Smooth muscle cell (in vitro differentiated cells): ENCODE results near the gene MAN2B2. TPM values are rescaled to one million over a fixed set of nuclear protein-coding genes. Genes with fewer than 3 reads are reported as not detected.
"Not testable (repeated sequence)": the region's sequence is repeated elsewhere in the genome, so short reads cannot be mapped to it uniquely, and the experiment has no call there.

Experiments used
- DNase-seq: peaks from one replicate; lab custom pipeline; 2025; ENCODE audit not compliant: unreplicated experiment; lab: John Stamatoyannopoulos, UW
- H2AFZ ChIP-seq: fragments of 200-600 bp; sonication (generic); 2 replicates; pipeline ENCODE4 v1.6.0; 2016; ENCODE audit warnings: antibody characterized with exemption, low read depth, mild to moderate bottlenecking
- H3F3A ChIP-seq: fragments of 200-600 bp; sonication (generic); 2 replicates; pipeline ENCODE4 v1.6.0; 2017; ENCODE audit warnings: antibody characterized with exemption, low read depth
- H3K27ac ChIP-seq: fragments of 200-600 bp; sonication (generic); 2 replicates; pipeline ENCODE4 v1.5.1; 2016; ENCODE audit warnings: low read depth, mild to moderate bottlenecking
- H3K27me3 ChIP-seq: fragments of 200-600 bp; sonication (generic); 2 replicates; pipeline ENCODE4 v1.6.1; 2016; ENCODE audit warnings: low read depth, mild to moderate bottlenecking
- H3K36me3 ChIP-seq: fragments of 200-600 bp; sonication (generic); 2 replicates; pipeline ENCODE4 v1.5.1; 2016; ENCODE audit warnings: low read depth
- H3K4me1 ChIP-seq: fragments of 200-600 bp; sonication (generic); 2 replicates; pipeline ENCODE4 v1.5.1; 2016; ENCODE audit warnings: low read depth
- H3K4me2 ChIP-seq: fragments of 200-600 bp; sonication (generic); 2 replicates; pipeline ENCODE4 v1.6.0; 2016; ENCODE audit warnings: mild to moderate bottlenecking
- H3K4me3 ChIP-seq: fragments of 200-600 bp; sonication (generic); 2 replicates; pipeline ENCODE4 v1.5.1; 2016; ENCODE audit warnings: mild to moderate bottlenecking
- H3K79me2 ChIP-seq: fragments of 200-600 bp; sonication (generic); 2 replicates; pipeline ENCODE4 v1.6.0; 2016; ENCODE audit warnings: low read depth, mild to moderate bottlenecking
- H3K9ac ChIP-seq: fragments of 200-600 bp; sonication (generic); 2 replicates; pipeline ENCODE4 v1.6.0; 2016; ENCODE audit warnings: low read depth
- H3K9me3 ChIP-seq: fragments of 200-600 bp; sonication (generic); replicated peaks from 2 replicates; pipeline ENCODE4 v1.5.1; 2016; ENCODE audit warnings: low read depth
- H4K20me1 ChIP-seq: fragments of 200-600 bp; sonication (generic); 2 replicates; pipeline ENCODE4 v1.6.0; 2016; ENCODE audit warnings: low read depth
- CTCF ChIP-seq: fragments of 200-600 bp; sonication (generic); IDR thresholded peaks from 2 replicates; pipeline ENCODE4 v1.5.1; 2017; ENCODE audit warnings: borderline replicate concordance, mild to moderate bottlenecking, antibody characterized with exemption; ENCODE audit not compliant: insufficient read depth, poor library complexity, severe bottlenecking
- WGBS: methylation state at CpG from one replicate; pipeline ENCODE4 v1.1.7; 2016; ENCODE audit warnings: low lambda C conversion rate; 5-methylcytosine and 5-hydroxymethylcytosine counted together
- polyA plus RNA-seq: library from polyadenylated mRNA; unstranded; fragments of >200 nt; fragmentation: Nextera tagmentation; extraction: Ambion mirVana; gene quantifications from 2 replicates; pipeline ENCODE4 v1.2.1, GENCODE V29; 2016
- total RNA-seq: library from RNA; depleted of rRNA; stranded (reverse); fragments of >200 nt; gene quantifications from 2 replicates; pipeline ENCODE4 v1.2.3, GENCODE V29; 2014

Gene MAN2B2
- total and polyA plus RNA-seq, 2 experiments from 2014 or later: 14.5 to 18.3 TPM

DNA sequence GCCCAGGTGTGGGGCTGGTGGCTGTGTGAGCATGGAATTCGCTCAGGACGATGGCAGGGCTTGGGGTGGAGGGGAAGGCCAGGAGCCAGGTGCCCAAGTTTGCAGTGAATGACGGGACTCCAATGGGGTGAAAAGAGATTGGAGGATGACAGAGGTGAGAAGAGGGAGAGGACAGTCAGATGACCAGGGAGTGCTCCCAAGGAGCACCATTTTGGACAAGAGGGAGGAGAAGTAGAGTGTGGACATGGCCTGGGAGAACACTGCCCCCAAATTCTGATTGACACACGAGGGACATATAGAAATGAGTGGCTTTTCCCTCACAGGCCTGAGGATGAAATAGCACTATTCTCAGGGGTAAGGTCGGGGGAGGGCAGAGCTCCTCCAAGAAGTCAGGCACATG lies 72.2 kb downstream of the MAN2B2 start:
- Histone ChIP-seq H3K27me3 (no peaks in the 10 kb centered on the region), H3K4me3 (no peak overlapping the region), H3F3A (peaks cover under 1% of the 10 kb centered on the region), H3K9ac (no peak overlapping the region), H3K79me2 (peaks cover 24% of the 10 kb centered on the region), H3K36me3 (no peaks in the 10 kb centered on the region), H3K27ac (no peak overlapping the region), H3K4me2 (no peak overlapping the region), H4K20me1 (peaks cover 18% of the 10 kb centered on the region), H3K9me3 (no peaks in the 10 kb centered on the region), H2AFZ (no peak overlapping the region), H3K4me1 (peaks cover 11% of the 10 kb centered on the region)
- 90% methylated on average over 5 of the region's 5 CpGs for WGBS
- no peak for DNase-seq
- no peak for TF ChIP-seq CTCF

GRCh38 chr4:6647582-6648230 lies 72.7 kb downstream of the MAN2B2 start:
- Histone ChIP-seq H3K9me3 (no peaks in the 10 kb centered on the region), H3K4me3 (no peak overlapping the region), H2AFZ (no peak overlapping the region), H3K27me3 (no peaks in the 10 kb centered on the region), H3K9ac (no peak overlapping the region), H3K79me2 (peaks cover 18% of the 10 kb centered on the region), H3K27ac (no peak overlapping the region), H3K36me3 (no peaks in the 10 kb centered on the region), H3F3A (no peaks in the 10 kb centered on the region), H3K4me1 (peaks cover 6% of the 10 kb centered on the region), H4K20me1 (peaks cover 13% of the 10 kb centered on the region), H3K4me2 (no peak overlapping the region)
- 52% methylated on average over 6 of the region's 6 CpGs for WGBS
- TF ChIP-seq CTCF: no peak
- no peak for DNase-seq

- no peaks in the 10 kb centered on the region for H4K20me1 ChIP-seq
- no peaks in the 10 kb centered on the region for H3K36me3 ChIP-seq
- H3F3A ChIP-seq: no peaks in the 10 kb centered on the region
- no peak for TF ChIP-seq CTCF
- H3K4me2 ChIP-seq: no peak overlapping the region
- peaks cover 4% of the 10 kb centered on the region for H3K79me2 ChIP-seq
- WGBS: 92% methylated on average over 8 of the region's 8 CpGs
- H3K27ac ChIP-seq: no peak overlapping the region
- H3K9me3 ChIP-seq: no peaks in the 10 kb centered on the region
- H3K9ac ChIP-seq: no peak overlapping the region
- no peak overlapping the region for H3K4me3 ChIP-seq
- no peaks in the 10 kb centered on the region for H3K4me1 ChIP-seq
- no peak for DNase-seq
- H3K27me3 ChIP-seq: no peaks in the 10 kb centered on the region
- H2AFZ ChIP-seq: no peak overlapping the region
Measured at GRCh38 chr4:6649216-6649615, 74.2 kb downstream of the MAN2B2 start.

DNA sequence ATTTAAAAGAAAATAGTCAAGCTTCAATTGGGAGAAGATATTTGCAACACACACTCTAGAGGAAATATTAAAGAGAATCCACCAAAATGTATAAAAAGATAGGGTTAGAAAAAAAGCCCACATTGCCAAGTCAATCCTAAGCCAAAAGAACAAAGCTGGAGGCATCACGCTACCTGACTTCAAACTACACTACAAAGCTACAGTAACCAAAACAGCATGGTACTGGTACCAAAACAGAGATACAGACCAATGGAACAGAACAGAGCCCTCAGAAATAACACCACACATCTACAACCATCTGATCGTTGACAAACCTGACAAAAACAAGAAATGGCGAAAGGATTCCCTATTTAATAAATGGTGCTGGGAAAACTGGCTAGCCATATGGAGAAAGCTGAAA lies 79.2 kb downstream of the MAN2B2 start:
- H3K4me2 ChIP-seq, DNase-seq, H3K27me3 ChIP-seq, H3K4me3 ChIP-seq, H4K20me1 ChIP-seq, H3K9me3 ChIP-seq, H3K27ac ChIP-seq, H3K9ac ChIP-seq, H3F3A ChIP-seq, H3K36me3 ChIP-seq, H3K79me2 ChIP-seq, H3K4me1 ChIP-seq, H2AFZ ChIP-seq: not testable (repeated sequence)
- WGBS: 96% methylated on average over 3 of the region's 3 CpGs

DNA sequence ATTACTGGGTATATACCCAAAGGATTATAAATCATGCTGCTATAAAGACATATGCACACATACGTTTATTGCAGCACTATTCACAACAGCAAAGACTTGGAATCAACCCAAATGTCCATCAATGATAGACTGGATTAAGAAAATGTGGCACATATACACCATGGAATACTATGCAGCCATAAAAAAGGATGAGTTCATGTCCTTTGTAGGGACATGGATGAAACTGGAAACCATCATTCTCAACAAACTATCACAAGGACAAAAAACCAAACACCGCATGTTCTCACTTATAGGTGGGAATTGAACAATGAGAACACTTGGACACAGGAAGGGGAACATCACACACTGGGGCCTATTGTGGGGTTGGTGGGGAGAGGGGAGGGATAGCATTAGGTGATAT lies 80.3 kb downstream of the MAN2B2 start:
- 89% methylated on average over 2 of the region's 2 CpGs for WGBS
- H3K4me1 ChIP-seq: not testable (repeated sequence)

More for the DNA sequence above, 80.3 kb downstream of the MAN2B2 start:
- H3K36me3 ChIP-seq, H2AFZ ChIP-seq, H3F3A ChIP-seq, H3K79me2 ChIP-seq, H3K27ac ChIP-seq, H3K4me3 ChIP-seq, DNase-seq, H3K27me3 ChIP-seq, H4K20me1 ChIP-seq, H3K9me3 ChIP-seq, H3K4me2 ChIP-seq, H3K9ac ChIP-seq: not testable (repeated sequence)
